Stimulated activated CD8-positive, alpha-beta memory T cell treated with anti-CD3 and anti-CD28 coated beads, Interleukin-15, amount 100 ng/mL, for 24 hours (primary cell): Measurements from ENCODE around the gene ZNF345.

Experiments used
- DNase-seq: peaks from one replicate; pipeline ENCODE4 v3.0.0-alpha.2; 2020; ENCODE audit warnings: low read depth

ZNF345 gene

GRCh38 chr19:36850559-36851442 lies at the start of gene ZNF345:
Gene ZNF345 (plus strand): TSS chr19:36850876. CDS start chr19:36876831, 25,955 bp downstream.
- DNase-seq = peak; percentile 43

GRCh38 chr19:36805364-36805763 lies 45.3 kb upstream of the ZNF345 start:
- DNase-seq = no peak

- no peak for DNase-seq
Observed at GRCh38 chr19:36807029-36807428, 43.6 kb upstream of the ZNF345 start.

GRCh38 chr19:36819130-36819630 lies 31.5 kb upstream of the ZNF345 start:
- no peak for DNase-seq

- no peak for DNase-seq
Observed at GRCh38 chr19:36821758-36822157, 28.9 kb upstream of the ZNF345 start.

GRCh38 chr19:36833430-36833829 lies 17.2 kb upstream of the ZNF345 start:
- no peak for DNase-seq

GRCh38 chr19:36837176-36837905 lies 13.3 kb upstream of the ZNF345 start:
- DNase-seq = no peak

- peak; percentile 59 for DNase-seq
Observed at GRCh38 chr19:36837906-36838783, 12.5 kb upstream of the ZNF345 start, which contains the start of gene ZNF790. Gene ZNF790 (minus strand): TSS chr19:36838387. CDS start chr19:36825619, 12,768 bp downstream.

GRCh38 chr19:36838784-36839324 lies 11.8 kb upstream of the ZNF345 start:
- DNase-seq = no peak

- no peak for DNase-seq
Observed at GRCh38 chr19:36847968-36848367, 2.7 kb upstream of the ZNF345 start.

- peak; percentile 51 for DNase-seq
Observed at GRCh38 chr19:36849701-36850558, 746 bp upstream of the ZNF345 start.

GRCh38 chr19:36851898-36852297 lies 1.2 kb downstream of the ZNF345 start:
- no peak for DNase-seq

GRCh38 chr19:36876993-36877938 lies 26.6 kb downstream of the ZNF345 start:
- no peak for DNase-seq

GRCh38 chr19:36891768-36892357 lies 41.2 kb downstream of the ZNF345 start:
- no peak for DNase-seq

GRCh38 chr19:36894849-36895383 lies 44.2 kb downstream of the ZNF345 start:
- no peak for DNase-seq

GRCh38 chr19:36898422-36898821 lies 47.7 kb downstream of the ZNF345 start:
- DNase-seq = no peak

- DNase-seq = peak; percentile 78
Observed at GRCh38 chr19:36915992-36916830, 65.5 kb downstream of the ZNF345 start, which contains the start of the genes ZNF568 and ZNF829. Gene ZNF568 (plus strand): TSS chr19:36916332. CDS start chr19:36922771, 6,439 bp downstream. Gene ZNF829 (minus strand): TSS chr19:36916291. CDS start chr19:36915167, 1,124 bp downstream.
